ENCODE data around the gene WSCD1. TPM values are rescaled to one million over a fixed set of nuclear protein-coding genes. Genes with fewer than 3 reads are reported as not detected.

WSCD1 gene
- total RNA-seq, 1 donor from 2014 or later: 0.62 TPM

GRCh38 chr17:6107791-6108190 is 37.6 kb downstream of the WSCD1 start:
- no peaks in the 10 kb centered on the region for H3K36me3 Mint-ChIP-seq (ENCODE audit: low read depth)
- intact Hi-C loops (cut with micrococcal nuclease): no loop called here
- H3K4me3 Mint-ChIP-seq (ENCODE audit: low read depth): no peak overlapping the region
- no peaks in the 10 kb centered on the region for H3K9me3 Mint-ChIP-seq
- no peak overlapping the region for H3K27ac Mint-ChIP-seq
- peaks cover 5% of the 10 kb centered on the region for H3K4me1 Mint-ChIP-seq (ENCODE audit: low read depth)
- peaks cover 3% of the 10 kb centered on the region for H3K27me3 Mint-ChIP-seq (ENCODE audit: low read depth)
- DNase-seq (ENCODE audit: low spot score): no peak

- Mint-ChIP-seq H3K9me3 (no peaks in the 10 kb centered on the region), H3K4me1 (ENCODE audit: low read depth) (peaks cover 5% of the 10 kb centered on the region), H3K36me3 (ENCODE audit: low read depth) (no peaks in the 10 kb centered on the region), H3K27me3 (ENCODE audit: low read depth) (peaks cover 6% of the 10 kb centered on the region), H3K27ac (no peak overlapping the region), H3K4me3 (ENCODE audit: low read depth) (no peak overlapping the region)
- intact Hi-C loops (cut with micrococcal nuclease): no loop called here
- DNase-seq (ENCODE audit: low spot score): no peak
Observed at GRCh38 chr17:6108382-6108781, 38.2 kb downstream of the WSCD1 start.

GRCh38 chr17:6108987-6109386 is 38.8 kb downstream of the WSCD1 start:
- Mint-ChIP-seq H3K27me3 (ENCODE audit: low read depth) (peaks cover 6% of the 10 kb centered on the region), H3K4me1 (ENCODE audit: low read depth) (peaks cover 5% of the 10 kb centered on the region)

GRCh38 chr17:6109536-6109935 is 39.4 kb downstream of the WSCD1 start:
- H3K4me1 Mint-ChIP-seq (ENCODE audit: low read depth): peaks cover 5% of the 10 kb centered on the region
- H3K36me3 Mint-ChIP-seq (ENCODE audit: low read depth): no peaks in the 10 kb centered on the region
- no peak overlapping the region for H3K4me3 Mint-ChIP-seq (ENCODE audit: low read depth)
- no peak overlapping the region for H3K27ac Mint-ChIP-seq
- intact Hi-C loops (cut with micrococcal nuclease): no loop called here
- no peaks in the 10 kb centered on the region for H3K9me3 Mint-ChIP-seq
- peaks cover 6% of the 10 kb centered on the region for H3K27me3 Mint-ChIP-seq (ENCODE audit: low read depth)
- no peak for DNase-seq (ENCODE audit: low spot score)

More at GRCh38 chr17:6108987-6109386, 38.8 kb downstream of the WSCD1 start:
- Mint-ChIP-seq H3K4me3 (ENCODE audit: low read depth) (no peak overlapping the region), H3K27ac (no peak overlapping the region), H3K36me3 (ENCODE audit: low read depth) (no peaks in the 10 kb centered on the region), H3K9me3 (no peaks in the 10 kb centered on the region)
- intact Hi-C loops (cut with micrococcal nuclease): no loop called here
- no peak for DNase-seq (ENCODE audit: low spot score)

GRCh38 chr17:6110088-6110487 is 39.9 kb downstream of the WSCD1 start:
- no peak for DNase-seq (ENCODE audit: low spot score)
- peaks cover 6% of the 10 kb centered on the region for H3K27me3 Mint-ChIP-seq (ENCODE audit: low read depth)
- H3K4me3 Mint-ChIP-seq (ENCODE audit: low read depth): no peak overlapping the region
- no peaks in the 10 kb centered on the region for H3K36me3 Mint-ChIP-seq (ENCODE audit: low read depth)
- H3K4me1 Mint-ChIP-seq (ENCODE audit: low read depth): peaks cover 5% of the 10 kb centered on the region
- no peaks in the 10 kb centered on the region for H3K9me3 Mint-ChIP-seq
- intact Hi-C loops (cut with micrococcal nuclease): no loop called here
- H3K27ac Mint-ChIP-seq: no peak overlapping the region

- H3K27ac Mint-ChIP-seq: no peak overlapping the region
- no peak overlapping the region for H3K4me3 Mint-ChIP-seq (ENCODE audit: low read depth)
- H3K36me3 Mint-ChIP-seq (ENCODE audit: low read depth): no peaks in the 10 kb centered on the region
- peaks cover 5% of the 10 kb centered on the region for H3K4me1 Mint-ChIP-seq (ENCODE audit: low read depth)
- H3K9me3 Mint-ChIP-seq: no peaks in the 10 kb centered on the region
- no peak for DNase-seq (ENCODE audit: low spot score)
- H3K27me3 Mint-ChIP-seq (ENCODE audit: low read depth): peaks cover 6% of the 10 kb centered on the region
- intact Hi-C loops (cut with micrococcal nuclease): no loop called here
Observed at GRCh38 chr17:6110592-6110991, 40.4 kb downstream of the WSCD1 start.

GRCh38 chr17:6120351-6120750 is 50.2 kb downstream of the WSCD1 start:
- intact Hi-C loops (cut with micrococcal nuclease): no loop called here
- Mint-ChIP-seq H3K4me3 (ENCODE audit: low read depth) (no peak overlapping the region), H3K27ac (no peak overlapping the region), H3K4me1 (ENCODE audit: low read depth) (no peaks in the 10 kb centered on the region), H3K27me3 (ENCODE audit: low read depth) (no peaks in the 10 kb centered on the region), H3K9me3 (peaks cover 7% of the 10 kb centered on the region), H3K36me3 (ENCODE audit: low read depth) (no peaks in the 10 kb centered on the region)
- no peak for DNase-seq (ENCODE audit: low spot score)

- H3K27ac Mint-ChIP-seq: no peak overlapping the region
- no peaks in the 10 kb centered on the region for H3K36me3 Mint-ChIP-seq (ENCODE audit: low read depth)
- H3K4me1 Mint-ChIP-seq (ENCODE audit: low read depth): no peaks in the 10 kb centered on the region
- H3K9me3 Mint-ChIP-seq: peaks cover 7% of the 10 kb centered on the region
- DNase-seq (ENCODE audit: low spot score): no peak
- intact Hi-C loops (cut with micrococcal nuclease): no loop called here
- no peak overlapping the region for H3K4me3 Mint-ChIP-seq (ENCODE audit: low read depth)
- no peaks in the 10 kb centered on the region for H3K27me3 Mint-ChIP-seq (ENCODE audit: low read depth)
Observed at GRCh38 chr17:6124856-6125255, 54.7 kb downstream of the WSCD1 start.

GRCh38 chr17:6126768-6127167 is 56.6 kb downstream of the WSCD1 start:
- H3K27ac Mint-ChIP-seq: no peak overlapping the region
- H3K36me3 Mint-ChIP-seq (ENCODE audit: low read depth): no peaks in the 10 kb centered on the region
- no peak for DNase-seq (ENCODE audit: low spot score)
- no peaks in the 10 kb centered on the region for H3K27me3 Mint-ChIP-seq (ENCODE audit: low read depth)
- no peaks in the 10 kb centered on the region for H3K4me1 Mint-ChIP-seq (ENCODE audit: low read depth)
- intact Hi-C loops (cut with micrococcal nuclease): no loop called here
- H3K9me3 Mint-ChIP-seq: peaks cover 7% of the 10 kb centered on the region
- no peak overlapping the region for H3K4me3 Mint-ChIP-seq (ENCODE audit: low read depth)

- DNase-seq (ENCODE audit: low spot score): no peak
- H3K27me3 Mint-ChIP-seq (ENCODE audit: low read depth): no peaks in the 10 kb centered on the region
- intact Hi-C loops (cut with micrococcal nuclease): no loop called here
- no peak overlapping the region for H3K27ac Mint-ChIP-seq
- no peaks in the 10 kb centered on the region for H3K36me3 Mint-ChIP-seq (ENCODE audit: low read depth)
- H3K4me1 Mint-ChIP-seq (ENCODE audit: low read depth): no peaks in the 10 kb centered on the region
- no peak overlapping the region for H3K4me3 Mint-ChIP-seq (ENCODE audit: low read depth)
- no peaks in the 10 kb centered on the region for H3K9me3 Mint-ChIP-seq
Observed at GRCh38 chr17:6134721-6135120, 64.5 kb downstream of the WSCD1 start.

GRCh38 chr17:6135236-6135635 is 65.1 kb downstream of the WSCD1 start:
- Mint-ChIP-seq H3K4me1 (ENCODE audit: low read depth) (no peaks in the 10 kb centered on the region), H3K9me3 (no peaks in the 10 kb centered on the region), H3K4me3 (ENCODE audit: low read depth) (no peak overlapping the region), H3K36me3 (ENCODE audit: low read depth) (no peaks in the 10 kb centered on the region), H3K27me3 (ENCODE audit: low read depth) (no peaks in the 10 kb centered on the region), H3K27ac (no peak overlapping the region)
- intact Hi-C loops (cut with micrococcal nuclease): no loop called here
- no peak for DNase-seq (ENCODE audit: low spot score)

- Mint-ChIP-seq H3K27ac (no peak overlapping the region), H3K9me3 (no peaks in the 10 kb centered on the region), H3K4me3 (ENCODE audit: low read depth) (no peak overlapping the region), H3K27me3 (ENCODE audit: low read depth) (no peaks in the 10 kb centered on the region), H3K36me3 (ENCODE audit: low read depth) (no peaks in the 10 kb centered on the region), H3K4me1 (ENCODE audit: low read depth) (no peaks in the 10 kb centered on the region)
- DNase-seq (ENCODE audit: low spot score): no peak
- intact Hi-C loops (cut with micrococcal nuclease): no loop called here
Observed at GRCh38 chr17:6135996-6136395, 65.8 kb downstream of the WSCD1 start.

GRCh38 chr17:6137716-6138502 is 67.7 kb downstream of the WSCD1 start:
- Mint-ChIP-seq H3K27me3 (ENCODE audit: low read depth) (no peaks in the 10 kb centered on the region), H3K9me3 (no peaks in the 10 kb centered on the region), H3K27ac (no peak overlapping the region), H3K4me1 (ENCODE audit: low read depth) (no peaks in the 10 kb centered on the region), H3K36me3 (ENCODE audit: low read depth) (no peaks in the 10 kb centered on the region), H3K4me3 (ENCODE audit: low read depth) (no peak overlapping the region)
- intact Hi-C loops (cut with micrococcal nuclease): no loop called here
- DNase-seq (ENCODE audit: low spot score): no peak
